Right forelimb (tissue), 1 donor: ENCODE measurements around the gene NOXRED1.

Experiments used
- DNase-seq: peaks from one replicate; pipeline ENCODE4 v3.0.0-alpha.2; 2018

NOXRED1 gene

DNA sequence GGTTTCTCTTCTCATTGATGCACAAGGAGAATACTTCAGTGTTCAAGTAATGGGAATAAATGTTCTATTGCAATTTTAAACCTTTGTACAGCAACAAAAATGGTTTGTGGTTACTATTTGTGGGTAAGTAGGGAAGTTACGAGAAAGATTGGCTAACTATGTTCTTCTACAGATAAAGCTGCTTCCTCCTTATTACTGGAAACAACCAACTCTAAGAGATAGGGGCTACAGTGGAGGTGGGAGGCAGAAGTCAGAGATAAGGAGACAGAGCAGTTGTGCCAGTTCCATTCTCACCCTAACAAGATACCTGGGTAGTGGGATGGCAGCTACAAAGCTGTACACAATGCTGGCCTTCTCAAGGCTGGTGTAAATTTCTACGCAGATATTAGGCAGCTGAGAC, 16.2 kb downstream of the NOXRED1 start:
- no peak for DNase-seq

DNA sequence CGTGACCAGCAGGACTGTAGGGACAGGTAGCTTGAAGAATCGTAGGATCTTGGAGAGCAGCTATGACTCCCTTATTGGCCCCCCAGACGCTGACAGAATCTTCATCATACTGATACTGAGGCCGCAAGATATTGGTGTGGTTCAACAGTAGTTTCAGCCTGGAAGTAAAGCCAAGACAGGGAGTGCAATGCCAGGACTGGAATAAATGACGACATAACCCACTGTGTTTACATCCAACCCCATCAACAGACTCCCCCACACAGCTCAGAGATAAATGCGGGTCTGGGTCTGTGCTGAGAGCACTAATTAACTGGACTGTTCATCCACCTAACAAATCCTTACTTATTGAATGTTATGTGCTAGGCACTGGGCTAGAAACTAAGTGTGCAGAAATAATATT, 16.6 kb downstream of the NOXRED1 start:
- DNase-seq: no peak

DNA sequence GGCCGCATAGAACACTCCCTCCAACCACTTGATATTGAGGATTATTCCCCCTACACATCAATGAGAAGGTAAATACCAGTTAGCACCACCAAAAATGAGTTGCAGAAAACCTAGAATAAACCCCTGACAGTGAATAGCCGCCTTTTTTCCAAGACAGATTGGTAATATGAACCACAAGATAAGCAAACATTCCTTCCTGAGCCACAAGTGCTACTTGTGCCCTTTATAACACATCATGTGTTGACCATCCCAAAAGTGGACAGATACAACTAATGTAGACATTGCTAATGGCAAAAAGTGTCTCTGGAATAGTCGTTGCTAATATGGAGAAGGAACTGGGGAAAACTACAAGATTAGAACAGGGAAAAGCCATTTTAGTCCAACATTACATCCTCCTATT, 17.2 kb downstream of the NOXRED1 start:
- DNase-seq: no peak

DNA sequence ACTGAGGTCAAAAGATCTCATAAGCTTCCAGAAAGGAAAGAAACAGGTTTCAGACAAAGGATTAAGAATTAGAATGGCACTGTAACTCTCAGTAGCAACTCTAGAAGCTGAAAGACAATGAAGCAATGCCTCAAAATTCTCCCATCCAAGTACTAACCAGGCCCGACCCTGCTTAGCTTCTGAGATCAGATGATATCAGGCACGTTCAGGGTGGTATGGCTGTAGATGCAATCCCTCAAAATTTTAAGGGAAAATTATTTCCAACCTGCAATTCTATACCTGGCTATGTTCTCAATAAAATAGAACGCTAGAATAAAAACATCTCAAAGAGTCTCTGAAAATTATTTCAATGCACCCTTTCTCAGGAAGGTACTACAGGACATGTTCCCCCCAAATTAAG, 19.6 kb downstream of the NOXRED1 start:
- DNase-seq: no peak

DNA sequence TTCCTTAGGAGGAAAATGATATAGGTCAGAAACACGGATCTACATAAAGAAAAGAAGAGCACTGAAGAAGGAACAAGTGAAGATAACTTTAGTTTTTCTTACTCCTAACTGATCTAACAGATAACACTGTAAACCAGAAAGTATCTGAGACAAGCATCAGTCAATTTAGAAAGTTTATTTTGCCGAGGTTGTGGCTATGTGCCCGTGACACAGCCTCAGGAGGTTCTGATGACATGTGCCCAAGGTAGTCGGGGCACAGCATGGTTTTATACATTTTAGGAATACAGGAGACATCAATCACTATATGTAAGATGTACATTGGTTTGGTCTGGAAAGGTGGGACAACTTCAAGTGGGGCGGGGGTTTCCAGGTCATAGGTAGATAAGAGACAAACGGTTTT, 23.1 kb downstream of the NOXRED1 start:
- DNase-seq: no peak

DNA sequence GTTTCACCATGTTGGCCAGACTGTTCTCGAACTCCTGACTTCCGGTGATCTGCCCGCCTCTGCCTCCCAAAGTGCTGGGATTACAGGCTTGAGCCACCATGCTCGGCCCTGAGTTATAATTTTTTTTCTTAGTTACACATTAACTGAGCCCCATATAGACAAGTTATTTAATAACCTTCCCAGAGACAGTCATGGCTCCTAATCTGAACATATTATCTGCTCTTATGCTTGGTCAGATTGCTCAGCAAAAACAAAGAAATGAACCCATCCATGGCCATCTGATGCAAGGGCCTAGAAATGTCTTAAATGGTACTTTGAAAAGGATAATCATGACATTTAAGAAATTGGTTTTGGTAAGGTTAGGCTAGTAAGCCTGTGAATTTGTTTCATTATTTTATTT, 33.1 kb downstream of the NOXRED1 start:
- DNase-seq: no peak

DNA sequence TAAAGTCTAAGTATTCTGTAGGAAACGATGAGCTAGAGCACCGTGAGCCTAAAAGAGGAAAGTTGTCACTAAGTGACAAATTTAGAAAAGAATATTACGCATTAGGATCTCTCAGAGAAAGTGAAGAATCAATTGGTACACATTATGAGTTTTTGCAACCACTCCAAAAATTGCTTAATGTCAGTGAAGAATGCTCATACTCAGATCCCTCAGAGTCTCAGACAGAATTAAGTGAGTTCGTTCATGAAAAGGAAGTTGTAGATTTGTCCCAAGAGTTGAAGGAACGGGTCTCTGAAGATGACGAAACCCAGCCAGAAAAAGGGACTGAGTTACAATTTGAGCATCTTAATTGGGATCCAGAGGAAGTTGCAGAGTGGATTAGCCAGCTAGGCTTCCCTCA, 44.6 kb downstream of the NOXRED1 start:
- no peak for DNase-seq

DNA sequence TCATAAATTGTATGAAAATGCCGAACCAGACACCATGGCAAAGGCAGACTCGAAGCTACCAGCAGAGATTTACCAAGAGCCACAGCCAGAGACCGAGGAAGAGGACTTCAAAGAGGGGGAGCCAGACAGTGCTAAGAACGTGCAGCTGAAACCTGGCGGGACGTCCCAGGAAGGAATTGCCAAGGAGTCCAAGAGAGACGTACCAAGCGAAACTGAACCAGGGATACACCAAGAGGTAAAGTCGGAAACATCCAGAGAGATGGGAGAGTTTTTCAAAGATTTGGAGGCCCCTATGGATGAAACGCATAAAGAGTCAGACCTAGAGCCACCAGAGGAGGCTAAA, 45.9 kb downstream of the NOXRED1 start:
- DNase-seq: no peak

DNA sequence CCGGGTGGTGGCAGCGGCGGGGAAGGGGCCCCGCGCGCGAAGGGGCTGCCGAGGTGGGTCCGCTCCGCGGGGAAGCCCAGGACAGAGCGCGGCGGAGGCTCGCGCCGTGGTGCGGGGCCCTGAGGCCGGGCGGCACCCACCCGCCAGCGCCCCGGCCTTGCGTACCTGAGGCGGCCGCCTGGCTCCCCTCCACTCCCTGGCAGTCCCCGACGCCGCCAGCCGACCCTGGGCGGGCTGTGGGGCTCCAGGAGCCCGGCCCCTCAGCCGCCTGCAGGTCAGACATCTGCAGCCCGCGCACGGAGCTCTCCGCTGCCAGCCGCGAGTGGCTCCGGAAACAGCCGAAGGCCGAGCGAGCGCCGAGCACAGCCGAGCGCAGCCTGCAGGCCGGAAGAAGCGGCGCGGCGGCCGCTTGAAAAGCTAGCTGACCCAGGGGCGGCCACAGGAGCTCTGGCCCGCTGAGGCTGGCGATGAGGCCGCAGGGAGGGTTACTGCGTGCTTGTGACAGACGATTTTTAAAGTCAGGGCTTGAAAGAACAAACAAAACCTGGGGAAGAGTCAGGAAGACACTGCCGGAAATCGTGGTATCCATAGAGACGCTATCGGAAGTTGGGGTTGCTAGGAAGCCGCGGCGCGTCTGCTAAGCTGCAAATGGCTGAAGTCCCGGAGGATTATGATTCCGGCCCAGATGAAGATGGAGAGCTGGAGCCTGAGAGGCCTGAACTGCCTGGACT, 46.4 kb downstream of the NOXRED1 start, which contains the start of the genes SAMD15 and TMED8:
Gene SAMD15 (plus strand): TSS at position 609 of the 731 bp plus-strand sequence. CDS start 40 bp downstream, at position 649.
Gene TMED8 (minus strand): TSS at position 324 of the 731 bp plus-strand sequence. CDS start 41 bp downstream, at position 283.
- DNase-seq: peak; percentile 93

DNA sequence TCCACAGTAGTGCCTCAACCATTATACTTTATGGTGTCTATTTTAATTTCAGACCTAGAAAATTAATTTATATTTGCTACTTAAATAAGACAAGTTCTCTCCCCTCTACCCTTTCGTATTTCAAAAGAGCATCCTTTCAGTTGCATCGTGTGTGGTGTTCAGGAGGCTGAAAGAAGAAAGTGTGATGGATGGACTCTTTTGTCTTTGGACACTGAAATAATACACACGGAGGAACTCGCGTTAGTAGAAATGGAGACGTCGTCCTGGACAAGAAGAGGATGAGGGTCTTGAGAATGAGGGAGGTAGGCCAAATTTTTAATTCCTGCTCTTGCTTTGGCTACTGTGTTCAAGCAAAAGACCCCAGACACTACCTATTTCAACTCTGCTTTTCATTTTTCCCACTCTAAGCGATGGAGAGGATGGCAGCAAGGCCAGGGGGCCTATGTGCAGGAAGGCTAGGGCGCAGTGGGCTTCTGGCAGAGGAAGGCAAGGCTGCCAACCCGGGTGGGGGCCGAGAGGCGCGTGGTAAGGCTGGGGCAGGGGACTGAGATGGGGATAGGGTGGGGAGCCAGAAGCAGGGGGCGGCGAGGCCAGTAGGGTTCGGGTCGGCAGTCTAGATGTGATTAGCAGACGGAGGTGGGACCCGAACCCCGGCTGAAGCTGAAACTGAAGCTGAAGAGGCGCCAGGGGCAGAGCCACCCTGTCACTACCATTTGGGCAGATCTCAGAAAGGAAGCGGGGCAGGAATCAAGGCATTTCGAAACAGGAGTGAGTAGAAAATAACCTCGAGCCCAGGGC, 47.2 kb downstream of the NOXRED1 start:
- DNase-seq: peak; percentile 60

DNA sequence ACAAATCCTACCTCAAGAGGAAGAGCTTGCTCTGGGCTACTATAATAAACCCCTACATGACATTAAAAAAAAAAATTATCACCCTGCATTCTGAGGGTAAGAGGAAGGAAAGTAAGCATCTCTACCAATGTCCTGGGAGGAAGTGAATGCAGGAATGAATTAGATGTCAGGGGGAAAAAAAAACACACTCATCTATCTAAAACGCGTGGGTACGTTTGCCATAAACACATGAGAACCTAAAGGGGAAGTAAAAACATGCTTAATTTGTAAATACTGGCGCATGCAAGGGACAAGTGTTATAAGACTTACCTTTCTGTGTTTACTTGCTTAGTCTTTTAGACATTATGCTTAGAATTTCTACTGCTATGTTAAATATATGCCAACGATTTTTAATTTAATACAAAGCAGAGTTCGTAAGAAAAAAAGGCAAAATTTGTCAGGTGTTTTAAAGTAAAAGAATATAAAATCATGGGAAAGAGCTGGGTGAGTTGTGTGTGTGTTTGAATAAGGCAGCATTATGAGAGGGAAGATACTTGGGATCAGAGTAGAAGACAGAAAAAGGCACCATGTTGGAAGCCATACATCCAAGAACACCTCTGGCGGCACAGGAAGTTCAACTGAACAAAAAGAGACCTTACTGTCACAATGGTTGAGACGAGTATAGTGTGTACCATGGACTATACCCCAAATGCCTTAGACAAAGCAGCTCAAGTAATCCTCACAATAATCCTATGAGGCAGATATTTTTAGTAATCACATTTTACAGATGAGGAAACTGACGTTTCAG, 48.0 kb downstream of the NOXRED1 start:
- DNase-seq: no peak

DNA sequence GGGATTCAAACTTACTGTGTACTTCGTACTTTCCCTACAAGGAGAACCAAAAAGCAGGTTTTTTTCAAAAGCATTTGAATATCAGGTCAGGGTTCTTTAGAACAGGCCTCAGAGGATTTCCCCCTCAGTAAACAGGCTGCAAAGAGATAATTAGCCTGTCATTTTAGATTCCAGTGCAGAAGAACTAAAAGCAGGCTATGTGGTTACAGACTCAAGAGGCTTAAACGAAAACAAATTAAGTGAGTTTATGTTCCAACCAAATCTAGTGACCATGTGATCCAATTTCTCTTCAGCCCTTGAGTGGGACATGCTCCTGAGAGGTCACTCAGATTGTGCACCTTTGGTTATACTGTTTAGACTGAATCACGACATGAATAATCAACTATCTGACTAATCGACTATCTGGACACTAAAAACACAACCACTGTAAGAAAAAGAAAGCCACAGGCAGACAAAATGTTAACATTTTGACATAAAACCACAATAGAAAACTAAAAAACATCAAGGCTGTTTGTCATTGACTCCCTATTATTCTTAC, 51.0 kb downstream of the NOXRED1 start:
- no peak for DNase-seq

DNA sequence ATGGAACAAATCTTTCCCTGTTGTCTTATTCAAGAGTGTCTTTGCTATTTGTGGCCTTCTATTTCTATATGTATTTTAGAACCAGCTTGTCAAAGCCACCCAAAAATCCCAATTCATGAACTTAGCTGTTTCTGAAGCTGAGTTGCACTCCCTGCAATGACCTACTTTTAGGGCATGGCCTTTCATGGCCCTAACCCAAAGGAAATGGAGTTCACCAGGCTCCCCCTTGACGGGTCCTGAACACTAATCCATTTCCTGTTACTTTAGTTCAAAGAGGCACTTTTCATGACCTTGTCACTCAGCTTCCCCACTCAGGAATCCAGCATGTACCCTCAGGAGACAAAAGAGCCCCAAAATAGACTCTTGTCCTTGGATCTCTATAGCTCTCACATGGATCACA, 54.0 kb downstream of the NOXRED1 start:
- no peak for DNase-seq

DNA sequence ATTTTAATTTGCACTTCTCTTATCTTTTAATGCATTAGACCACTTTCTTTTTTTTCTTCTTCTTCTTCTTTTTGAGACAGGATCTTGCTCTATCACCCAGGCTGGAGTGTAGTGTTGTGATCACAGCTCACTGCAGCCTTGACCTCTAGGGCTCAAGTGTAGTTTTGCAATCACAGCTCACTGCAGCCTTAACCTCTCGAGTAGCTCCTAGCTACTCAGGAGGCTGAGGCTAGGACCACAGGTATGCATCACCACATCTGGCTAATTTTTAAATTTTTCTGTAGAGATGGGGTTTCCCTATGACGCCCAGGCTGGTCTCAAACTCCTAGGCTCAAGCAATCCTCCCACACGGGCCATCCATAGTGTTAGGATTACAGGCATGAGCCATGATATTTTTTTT, 59.2 kb downstream of the NOXRED1 start:
- no peak for DNase-seq

DNA sequence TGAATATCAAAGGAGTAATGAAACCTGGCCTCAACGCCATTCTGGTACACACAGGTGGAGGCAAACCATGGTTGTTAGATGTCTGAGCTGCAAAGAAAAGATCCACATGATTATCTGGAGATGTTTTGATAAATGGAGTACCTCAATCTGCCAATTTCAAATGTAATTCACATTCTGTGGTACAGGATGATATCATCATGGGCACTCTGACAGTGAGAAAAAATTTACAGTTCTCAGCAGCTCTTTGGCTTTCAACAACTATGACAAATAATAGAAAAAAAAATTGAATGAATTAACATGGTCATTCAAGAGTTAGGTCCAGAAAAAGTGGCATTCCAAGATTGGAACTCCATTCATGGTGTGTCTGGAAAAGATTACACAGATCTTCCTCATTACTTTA, 63.7 kb downstream of the NOXRED1 start:
- no peak for DNase-seq

DNA sequence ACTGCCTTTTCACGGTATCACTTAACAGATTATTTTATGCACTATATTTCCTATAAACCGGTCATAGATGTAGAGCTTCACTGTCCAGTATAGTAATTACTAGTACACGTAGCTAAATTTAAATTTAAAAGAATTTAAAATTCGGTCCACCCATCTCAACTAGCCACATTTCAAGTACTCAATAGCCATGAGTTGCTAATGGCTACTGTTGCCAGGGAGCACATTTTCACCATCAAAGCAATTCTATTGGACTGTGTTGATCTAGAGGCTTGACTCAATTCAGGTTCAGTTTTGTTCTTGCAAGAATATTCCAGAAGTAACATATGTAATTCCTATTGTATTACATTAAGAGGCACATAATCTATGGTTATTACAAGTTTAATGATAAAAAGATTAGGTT, 66.4 kb downstream of the NOXRED1 start:
- no peak for DNase-seq

DNA sequence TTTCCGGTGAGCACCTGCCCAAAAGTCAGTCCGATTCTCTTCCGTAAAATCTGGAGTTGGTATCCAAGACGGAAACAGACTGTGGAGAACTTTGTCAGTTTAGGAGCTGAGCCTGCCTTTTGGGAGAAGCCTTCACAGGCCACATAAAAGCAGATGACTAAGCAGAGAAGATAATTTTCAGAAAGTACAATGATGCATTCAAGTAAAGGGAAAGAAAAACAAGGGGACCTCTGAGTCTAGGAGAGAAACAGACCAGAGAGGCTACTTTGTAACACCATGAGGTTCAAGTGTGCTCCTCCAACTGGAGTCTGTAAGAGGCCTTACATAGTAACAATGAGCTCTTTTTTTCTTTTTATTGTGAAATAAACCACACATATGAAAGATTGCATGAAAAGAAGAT, 67.5 kb downstream of the NOXRED1 start:
- DNase-seq: no peak

DNA sequence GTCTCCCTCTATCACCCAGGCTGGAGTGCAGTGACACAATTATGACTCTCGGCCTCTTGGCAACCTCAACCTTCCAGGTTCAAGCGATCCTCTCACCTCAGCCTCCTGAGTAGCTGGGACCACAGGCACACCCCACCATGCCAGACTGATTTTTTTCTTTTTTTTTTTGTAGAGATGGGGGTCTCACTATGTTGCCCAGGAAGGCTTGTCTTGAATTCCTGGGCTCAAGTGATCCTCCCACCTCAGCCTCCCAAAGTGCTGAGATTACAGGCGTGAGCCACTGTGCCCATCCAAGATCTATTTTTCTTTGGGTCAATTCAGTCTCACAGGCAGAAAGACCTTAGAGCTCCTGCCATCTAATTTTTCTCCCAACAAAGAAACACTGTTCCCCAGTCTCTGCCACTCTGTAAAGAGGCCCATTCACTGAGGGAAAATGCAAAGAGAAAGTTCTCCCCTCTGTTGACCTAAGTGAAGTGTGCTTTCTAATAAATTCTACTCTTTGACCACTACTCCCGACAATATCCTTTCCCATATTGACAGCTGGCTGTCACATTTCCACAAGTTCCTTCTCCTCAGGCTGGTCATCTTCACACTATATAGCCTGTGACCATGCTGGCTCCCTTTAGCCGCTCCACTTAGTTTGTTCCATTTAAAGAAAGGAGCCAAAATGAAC, 69.7 kb downstream of the NOXRED1 start:
- no peak for DNase-seq

DNA sequence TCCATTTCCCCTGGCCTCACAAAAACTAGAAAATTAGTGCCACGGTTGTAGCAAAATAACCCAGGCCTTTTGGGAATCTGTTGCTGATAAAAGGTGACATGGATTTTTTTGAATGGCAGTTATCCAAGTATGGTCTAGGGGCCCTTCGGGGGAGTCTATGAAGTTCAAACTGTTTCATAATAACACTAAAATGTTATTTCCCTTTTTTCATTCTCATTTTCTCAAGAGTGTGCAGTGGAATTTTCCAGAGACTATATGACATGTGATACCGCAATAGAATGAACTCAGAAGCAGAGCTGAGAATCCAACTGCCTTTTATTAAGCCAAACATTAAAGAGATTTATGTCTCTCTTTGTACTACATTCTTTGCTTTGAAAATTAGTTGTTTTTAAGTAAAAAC, 75.6 kb downstream of the NOXRED1 start:
- DNase-seq: no peak

DNA sequence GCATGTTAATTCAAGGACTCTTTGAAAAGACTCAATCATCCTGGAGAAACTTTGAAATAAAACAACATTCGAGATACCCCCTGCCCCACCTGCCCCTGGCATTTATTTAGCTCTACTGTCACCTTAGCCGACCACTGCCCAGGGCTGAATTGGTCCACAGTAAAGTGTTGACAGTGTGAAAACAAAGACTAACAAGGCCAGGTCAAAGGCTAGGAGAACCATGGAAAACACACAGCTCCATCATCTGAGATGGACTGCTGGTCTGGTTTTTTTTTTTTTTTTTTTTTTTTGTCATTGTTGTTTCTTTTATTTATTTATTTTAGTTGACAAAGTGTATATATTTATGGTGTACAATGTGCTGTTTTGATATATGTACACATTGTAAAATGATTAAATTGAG, 76.8 kb downstream of the NOXRED1 start:
- DNase-seq: no peak

DNA sequence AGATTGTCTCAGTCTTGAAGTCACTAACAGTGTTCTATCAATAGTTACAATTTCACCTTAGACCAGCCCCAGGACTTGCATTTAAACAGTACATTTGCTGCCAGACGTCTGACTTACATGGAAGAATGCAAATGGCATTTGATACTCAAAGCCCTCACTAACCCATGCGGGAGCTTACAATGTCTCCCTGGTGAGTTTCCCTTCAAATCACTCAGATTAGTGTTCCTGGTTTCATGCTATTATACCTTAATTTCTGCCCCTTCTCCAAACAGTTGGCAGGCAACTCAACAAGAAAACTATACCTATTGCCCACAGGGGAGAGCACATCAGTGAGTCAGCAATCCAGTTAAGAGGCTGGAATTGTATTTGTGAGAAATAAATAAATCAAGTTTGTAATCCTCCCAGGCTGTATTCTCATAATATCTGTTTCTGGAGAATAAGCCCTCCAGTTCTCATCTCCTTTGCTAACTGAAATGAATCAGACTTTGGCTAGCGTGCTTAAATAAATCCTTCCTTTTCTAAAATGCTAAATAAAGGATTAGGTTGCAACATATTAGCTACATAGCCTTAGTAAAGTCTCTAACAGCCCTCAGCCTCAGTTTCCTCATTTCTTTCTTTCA, 78.8 kb downstream of the NOXRED1 start:
- DNase-seq: no peak
